ENCODE results near the gene KIF5B. TPM values are rescaled to one million over a fixed set of nuclear protein-coding genes. Genes with fewer than 3 reads are reported as not detected.
A peak's percentile ranks its signal among the peaks of the same experiment; 100 is the strongest.

The KIF5B gene
- total RNA-seq (152 and 159 TPM in 2 replicates), polyA plus RNA-seq (17.4 and 24.7 TPM in 2 replicates), polyA minus RNA-seq (47.4 and 50.2 TPM in 2 replicates), Bru-seq, nascent RNA (percentile 98 among the genes with signal in this experiment), BruChase-seq, experiment 1, labeled RNA remaining after a 6-hour chase (percentile 99 among the genes with signal in this experiment), BruChase-seq, experiment 2, labeled RNA remaining after a 2-hour chase (percentile 98 among the genes with signal in this experiment)
- polyA plus RNA-seq (2011; cell fraction: cytosol; rRNA removed): 39.3 and 42.0 TPM in 2 replicates
- 35.2 and 45.5 TPM in 2 replicates for polyA plus RNA-seq (2011; cell fraction: nucleus; rRNA removed)
- 106 and 121 TPM in 2 replicates for polyA plus RNA-seq (2012)
- 39.3 TPM for polyA minus RNA-seq (2011; cell fraction: cytosol; rRNA and poly(A)+ RNA removed)
- polyA minus RNA-seq (2011; cell fraction: nucleus; rRNA and poly(A)+ RNA removed): 40.8 and 49.1 TPM in 2 replicates
- long read RNA-seq, full-length matches to known transcripts: 144 of 304 reads
- long read RNA-seq, partial matches to known transcripts: 144 of 304 reads
- long read RNA-seq, other reads (novel, unspliced or antisense): 16 of 304 reads

DNA sequence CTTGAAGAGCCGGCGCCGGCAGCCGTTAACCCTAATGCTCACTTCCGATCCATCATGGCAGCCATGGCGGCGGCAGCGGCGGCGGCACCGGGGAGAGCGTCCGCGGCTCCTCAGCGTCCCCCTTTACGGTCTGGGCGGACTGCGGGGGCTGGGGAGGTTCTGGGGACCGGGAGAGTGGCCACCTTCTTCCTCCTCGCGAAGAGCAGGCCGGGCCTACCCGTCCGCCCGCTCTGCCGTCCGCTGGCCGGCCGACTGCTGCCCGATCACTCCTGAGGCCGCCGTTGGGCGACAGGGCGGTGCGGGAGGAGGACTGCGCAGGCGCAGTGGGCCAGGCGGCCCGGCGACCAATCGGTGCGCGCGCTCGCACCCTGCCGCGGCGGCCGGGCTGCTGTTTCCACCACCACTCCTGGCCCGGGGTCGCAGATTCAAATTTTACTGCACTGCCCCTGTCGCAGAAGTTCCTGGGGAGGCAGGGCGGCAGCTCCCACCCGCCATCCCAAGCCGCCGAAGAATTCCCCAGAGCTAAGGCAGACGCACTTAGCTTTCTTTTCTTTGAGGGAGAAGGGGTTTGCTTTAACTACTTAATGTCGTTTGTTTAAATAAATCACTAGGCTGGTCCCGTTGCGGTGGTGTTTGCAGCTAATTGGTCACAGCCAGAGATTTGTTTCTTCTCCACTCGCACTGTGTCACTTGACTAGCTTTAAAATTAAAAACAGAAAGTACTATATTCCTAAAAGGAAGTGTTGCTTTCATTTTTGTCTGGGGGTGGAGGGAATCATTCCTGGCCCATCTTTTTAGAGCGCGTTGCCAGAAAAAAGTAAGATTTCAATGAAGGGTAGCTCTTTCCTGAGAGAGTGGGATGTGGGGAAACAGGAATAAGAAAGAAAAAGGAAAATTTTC is at the start of gene KIF5B:
Gene KIF5B, minus strand, starts transcription at position 290 of the 900 bp plus-strand sequence. CDS start 452 bp downstream, outside the sequence.
- H3K9me3 ChIP-seq (replicated peaks; ENCODE audit: control insufficient read depth, insufficient read depth, low read length): no peaks in the 10 kb centered on the region
- FAIRE-seq (peak; percentile 66), DNase-seq (ENCODE audit: low read depth, low spot score) (peak; percentile 91)
- no peaks in the 10 kb centered on the region for H3K36me3 ChIP-seq (ENCODE audit: control insufficient read depth in 2 of 2, extremely low read depth in 1 of 2, insufficient read depth in 2 of 2, low read length in 2 of 2)
- dilution Hi-C loops (cut with MboI; ENCODE audit: extremely low pct_ligation_motif_present, low sequenced_read_pairs): no loop called here
- BruUV-seq (replicated peaks): no TSS peak
- no peaks in the 10 kb centered on the region for H3K9me1 ChIP-seq (replicated peaks; ENCODE audit: control insufficient read depth, extremely low read depth, insufficient read depth, low read length)
- POLR2A ChIA-PET: no interaction called here
- peaks cover 29% of the 10 kb centered on the region for H3K4me1 ChIP-seq (ENCODE audit: control insufficient read depth, extremely low read depth, insufficient read depth, low read length)
- peak within 1 kb of the TSS; percentile 80 to 98 (median 81) for H3K4me3 ChIP-seq (replicated peaks in 1 of 3; ENCODE audit: insufficient read depth in 1 of 3, low read depth in 1 of 3, low read length in 3 of 3)
- intact Hi-C loops (cut with micrococcal nuclease): loop anchor here (5.0 kb wide), 1 partner anchor 76 kb away; no protein-coding TSS in a partner anchor
- H3K9ac ChIP-seq (replicated peaks; ENCODE audit: extremely low read depth, insufficient read depth, low read length): peak within 1 kb of the TSS; percentile 88
- H3K27ac ChIP-seq (ENCODE audit: insufficient read depth, low read depth, low read length): peak within 1 kb of the TSS; percentile 79
- no peaks in the 10 kb centered on the region for H3K27me3 ChIP-seq (ENCODE audit: control insufficient read depth in 2 of 2, insufficient read depth in 2 of 2, low read length in 2 of 2)
- peak within 1 kb of the TSS; percentile 87 for H3K4me2 ChIP-seq (ENCODE audit: insufficient read depth, low read length)
- peaks cover 49% of the 10 kb centered on the region for H3K79me2 ChIP-seq (ENCODE audit: control insufficient read depth, insufficient read depth, low read length)
- H4K20me1 ChIP-seq (replicated peaks; ENCODE audit: control insufficient read depth, extremely low read depth, insufficient read depth, low read length): peaks cover 9% of the 10 kb centered on the region
- H2AFZ ChIP-seq (ENCODE audit: low read depth, low read length): peak within 1 kb of the TSS; percentile 84
- TF ChIP-seq POLR2A (IDR thresholded peaks at IDR 0.05; ENCODE audit: low read depth, low read length) (peak; percentile 99), POLR2AphosphoS5 (IDR thresholded peaks at IDR 0.05; ENCODE audit: insufficient read depth, low read depth, low read length) (peak; percentile 100), FOS (IDR thresholded peaks at IDR 0.05; ENCODE audit: borderline replicate concordance, insufficient read depth, low read length) (no peak)
- CTCF ChIA-PET: interaction anchor here (1.0 to 1.1 kb wide), 2 partner anchors 93 to 134 kb away, joined by 3 read pairs; no protein-coding TSS in a partner anchor
